ENCODE measurements around the gene GUK1.

Gene GUK1

GRCh38 chr1:228136901-228137300 is 3.2 kb upstream of the GUK1 start:
- peak; percentile 23 for DNase-seq

- DNase-seq = no peak
These were observed 611 bp upstream of the GUK1 start for GRCh38 chr1:228139406-228139930.

- no peak for DNase-seq
These were observed 696 bp downstream of the GUK1 start for GRCh38 chr1:228140724-228141225.

- DNase-seq = peak; percentile 48
These were observed 1.4 kb downstream of the GUK1 start for GRCh38 chr1:228141226-228142044.

GRCh38 chr1:228142155-228142691 is 2.1 kb downstream of the GUK1 start:
- no peak for DNase-seq

- no peak for DNase-seq
These were observed 2.6 kb downstream of the GUK1 start for GRCh38 chr1:228142701-228143136.

- no peak for DNase-seq
These were observed 3.6 kb downstream of the GUK1 start for GRCh38 chr1:228143480-228144192.

GRCh38 chr1:228144193-228144992 is 4.3 kb downstream of the GUK1 start:
- DNase-seq = no peak

GRCh38 chr1:228144993-228145343 is 4.9 kb downstream of the GUK1 start:
- DNase-seq = no peak

GRCh38 chr1:228145463-228146416 is 5.7 kb downstream of the GUK1 start:
- DNase-seq = no peak

GRCh38 chr1:228146417-228147150 is 6.5 kb downstream of the GUK1 start:
- no peak for DNase-seq

GRCh38 chr1:228147151-228147693 is 7.1 kb downstream of the GUK1 start:
- no peak for DNase-seq

GRCh38 chr1:228147768-228148167 is 7.7 kb downstream of the GUK1 start:
- no peak for DNase-seq

GRCh38 chr1:228148196-228148861 is 8.2 kb downstream of the GUK1 start:
- DNase-seq = no peak

GRCh38 chr1:228148935-228149405 is 8.9 kb downstream of the GUK1 start:
- DNase-seq = no peak

- no peak for DNase-seq
These were observed 9.5 kb downstream of the GUK1 start, which contains the start of gene GJC2 for GRCh38 chr1:228149406-228150119. GJC2 (plus strand) TSS chr1:228149930; CDS start chr1:228157759, 7,829 bp downstream.

GRCh38 chr1:228150120-228150460 is 10.0 kb downstream of the GUK1 start:
- no peak for DNase-seq

- no peak for DNase-seq
These were observed 10.5 kb downstream of the GUK1 start for GRCh38 chr1:228150461-228151179.
